HG02759 (cell line): Measurements from ENCODE around the gene PTPRN2.
"Not testable (repeated sequence)": the region's sequence is repeated elsewhere in the genome, so short reads cannot be mapped to it uniquely, and the experiment has no call there.

Source experiments
- ATAC-seq: cut with Tn5 transposase; IDR thresholded peaks from one replicate; pipeline ENCODE4 v1.9.1; 2021; ENCODE audit warnings: mild to moderate bottlenecking, moderate library complexity; ENCODE audit not compliant: unreplicated experiment

The PTPRN2 gene

GRCh38 chr7:157708919-157709295, 878.7 kb downstream of the PTPRN2 start:
- ATAC-seq, result no peak

GRCh38 chr7:157707983-157708918, 879.4 kb downstream of the PTPRN2 start:
- no peak for ATAC-seq

GRCh38 chr7:157704365-157704764, 883.3 kb downstream of the PTPRN2 start:
- ATAC-seq, result no peak

- ATAC-seq, result no peak
These were observed 884.0 kb downstream of the PTPRN2 start for GRCh38 chr7:157703534-157704195.

- no peak for ATAC-seq
These were observed 884.5 kb downstream of the PTPRN2 start for GRCh38 chr7:157703131-157703530.

- no peak for ATAC-seq
These were observed 885.2 kb downstream of the PTPRN2 start for GRCh38 chr7:157702311-157703023.

GRCh38 chr7:157701395-157702180, 886.0 kb downstream of the PTPRN2 start:
- not testable (repeated sequence) for ATAC-seq

GRCh38 chr7:157700231-157701005, 887.2 kb downstream of the PTPRN2 start:
- ATAC-seq, result no peak

GRCh38 chr7:157699357-157700013, 888.1 kb downstream of the PTPRN2 start:
- no peak for ATAC-seq

GRCh38 chr7:157697287-157697686, 890.3 kb downstream of the PTPRN2 start:
- not testable (repeated sequence) for ATAC-seq

- ATAC-seq, result not testable (repeated sequence)
These were observed 892.0 kb downstream of the PTPRN2 start for GRCh38 chr7:157695609-157696008.

GRCh38 chr7:157694376-157694665, 893.3 kb downstream of the PTPRN2 start:
- ATAC-seq, result no peak

- no peak for ATAC-seq
These were observed 893.9 kb downstream of the PTPRN2 start for GRCh38 chr7:157693521-157694375.

GRCh38 chr7:157693071-157693520, 894.5 kb downstream of the PTPRN2 start:
- ATAC-seq, result no peak

GRCh38 chr7:157692460-157693011, 895.1 kb downstream of the PTPRN2 start:
- no peak for ATAC-seq

GRCh38 chr7:157691586-157692459, 895.8 kb downstream of the PTPRN2 start:
- no peak for ATAC-seq

GRCh38 chr7:157690833-157691585, 896.6 kb downstream of the PTPRN2 start:
- ATAC-seq, result no peak
